ENCODE measurements around the gene HEPHL1. TPM values are rescaled to one million over a fixed set of nuclear protein-coding genes. Genes with fewer than 3 reads are reported as not detected.

The HEPHL1 gene
- polyA plus RNA-seq, 3 donors, result not detected

DNA sequence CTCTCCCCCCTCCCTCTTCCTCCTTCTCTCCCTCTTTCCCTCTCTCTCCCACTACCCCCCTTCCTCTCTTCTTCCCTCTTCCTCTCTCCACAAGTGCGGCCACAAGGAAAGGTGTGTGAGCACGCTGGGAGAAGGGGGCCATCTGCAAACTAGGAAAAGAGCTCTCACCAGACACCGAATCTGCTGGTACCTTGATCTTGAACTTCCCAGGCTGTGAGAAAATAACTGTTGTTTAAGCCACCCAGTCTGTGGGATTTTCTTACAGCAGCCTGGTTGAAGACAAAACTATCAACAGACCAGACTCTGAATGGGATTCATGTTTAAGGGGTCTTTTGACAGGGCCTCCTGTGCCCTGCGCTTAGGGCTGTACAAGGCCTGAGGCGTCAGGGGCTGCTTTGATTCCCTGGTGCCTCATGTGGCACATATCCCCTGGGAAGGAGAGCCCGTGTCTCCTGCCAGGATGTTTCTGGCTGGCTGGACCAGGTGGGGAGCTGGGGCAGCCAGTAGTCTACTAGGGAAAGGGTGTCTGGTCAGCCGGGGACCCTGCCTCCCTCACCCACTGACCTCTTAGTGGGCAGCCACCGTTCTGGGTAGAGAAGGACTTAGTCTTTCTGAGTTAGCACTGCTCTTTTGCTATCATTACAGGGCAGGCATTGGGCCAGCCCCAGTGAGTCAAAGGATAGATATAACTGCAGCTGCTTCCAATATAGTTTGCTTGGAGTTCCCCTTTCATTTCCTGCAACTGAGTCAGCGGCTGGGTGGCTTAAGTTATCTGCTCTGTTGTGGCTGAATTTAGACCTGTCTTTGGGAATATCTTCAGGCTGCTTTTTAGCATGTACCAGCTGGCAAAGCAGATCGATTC, 113.7 kb downstream of the HEPHL1 start:
- Histone ChIP-seq H3K4me3 (replicated peaks in 1 of 3; ENCODE audit: low read depth in 2 of 3, low read length in 3 of 3) (peak overlapping the region in 1 of 3 experiments; percentile 41), H3K4me2 (replicated peaks; ENCODE audit: extremely low read depth, low read length, poor library complexity, severe bottlenecking) (peak overlapping the region; percentile 57), H3K27ac (ENCODE audit: low read depth in 1 of 2, low read length in 2 of 2) (peak overlapping the region; percentile 68 to 88), H3K27me3 (ENCODE audit: control insufficient read depth in 2 of 2, insufficient read depth in 2 of 2, low read length in 2 of 2) (no peaks in the 10 kb centered on the region), H4K20me1 (ENCODE audit: insufficient read depth, low read length) (peaks cover 90% of the 10 kb centered on the region), H2AFZ (ENCODE audit: insufficient read depth, low read depth, low read length, poor library complexity, severe bottlenecking) (no peak overlapping the region), H3K4me1 (ENCODE audit: control insufficient read depth in 1 of 2, insufficient read depth in 2 of 2, low read length in 2 of 2) (peaks cover 65 to 73% of the 10 kb centered on the region in 2 donors), H3K9me3 (replicated peaks in 1 of 2; ENCODE audit: control insufficient read depth in 1 of 2, insufficient read depth in 1 of 2, low read length in 2 of 2) (peaks cover 0 to 10% of the 10 kb centered on the region in 2 donors), H3K36me3 (replicated peaks in 1 of 2; ENCODE audit: control insufficient read depth in 1 of 2, insufficient read depth in 2 of 2, low read length in 2 of 2) (no peaks in the 10 kb centered on the region), H3K79me2 (ENCODE audit: insufficient read depth, low read length) (peaks cover 96% of the 10 kb centered on the region), H3K9ac (ENCODE audit: insufficient read depth, low read length, poor library complexity, severe bottlenecking) (peak overlapping the region; percentile 50)
- peak; percentile 56 to 86 (median 75) for DNase-seq
- intact Hi-C loops (cut with micrococcal nuclease), result no loop called here
- H3K9me3 Mint-ChIP-seq, result peaks cover 2 to 16% (median 6%) of the 10 kb centered on the region in 7 donors
- WGBS (ENCODE audit: insufficient coverage), result 60% methylated on average over 4 of the region's 10 CpGs
- H3K4me1 Mint-ChIP-seq, result peaks cover 44% of the 10 kb centered on the region
- H3K27ac Mint-ChIP-seq, result peak overlapping the region; percentile 61 to 91 (median 82)
- H3K27me3 Mint-ChIP-seq (ENCODE audit: low read depth in 3 of 3), result no peaks in the 10 kb centered on the region
- H3K4me3 Mint-ChIP-seq, result peak overlapping the region in 1 of 2 donors; percentile 68
- no peak for TF ChIP-seq CTCF (IDR thresholded peaks at IDR 0.05)
- peaks cover 8 to 18% of the 10 kb centered on the region in 2 donors for H3K36me3 Mint-ChIP-seq

GRCh38 chr11:94139416-94139815, 118.3 kb downstream of the HEPHL1 start:
- Histone ChIP-seq H3K36me3 (replicated peaks in 1 of 2; ENCODE audit: control insufficient read depth in 1 of 2, insufficient read depth in 2 of 2, low read length in 2 of 2) (no peaks in the 10 kb centered on the region), H3K4me3 (replicated peaks in 1 of 3; ENCODE audit: low read depth in 2 of 3, low read length in 3 of 3) (no peak overlapping the region), H3K27me3 (ENCODE audit: control insufficient read depth in 2 of 2, insufficient read depth in 2 of 2, low read length in 2 of 2) (no peaks in the 10 kb centered on the region), H3K4me1 (ENCODE audit: control insufficient read depth in 1 of 2, insufficient read depth in 2 of 2, low read length in 2 of 2) (peaks cover 38 to 50% of the 10 kb centered on the region in 2 donors), H3K4me2 (replicated peaks; ENCODE audit: extremely low read depth, low read length, poor library complexity, severe bottlenecking) (no peak overlapping the region), H2AFZ (ENCODE audit: insufficient read depth, low read depth, low read length, poor library complexity, severe bottlenecking) (no peak overlapping the region), H3K9ac (ENCODE audit: insufficient read depth, low read length, poor library complexity, severe bottlenecking) (no peak overlapping the region), H4K20me1 (ENCODE audit: insufficient read depth, low read length) (peaks cover 90% of the 10 kb centered on the region), H3K79me2 (ENCODE audit: insufficient read depth, low read length) (peaks cover 95% of the 10 kb centered on the region), H3K9me3 (replicated peaks in 1 of 2; ENCODE audit: control insufficient read depth in 1 of 2, insufficient read depth in 1 of 2, low read length in 2 of 2) (peaks cover 0 to 10% of the 10 kb centered on the region in 2 donors), H3K27ac (ENCODE audit: low read depth in 1 of 2, low read length in 2 of 2) (no peak overlapping the region)
- no peak for DNase-seq
- H3K27me3 Mint-ChIP-seq (ENCODE audit: low read depth in 3 of 3), result no peaks in the 10 kb centered on the region
- WGBS (ENCODE audit: insufficient coverage), result 100% methylated on average over 3 of the region's 4 CpGs
- intact Hi-C loops (cut with micrococcal nuclease), result no loop called here
- peak overlapping the region in 1 of 7 donors; percentile 57 for H3K27ac Mint-ChIP-seq
- peaks cover 2 to 16% (median 6%) of the 10 kb centered on the region in 7 donors for H3K9me3 Mint-ChIP-seq
- peaks cover 11% of the 10 kb centered on the region in 2 donors for H3K36me3 Mint-ChIP-seq
- no peak overlapping the region for H3K4me3 Mint-ChIP-seq
- no peak for TF ChIP-seq CTCF (IDR thresholded peaks at IDR 0.05)
- peaks cover 58% of the 10 kb centered on the region for H3K4me1 Mint-ChIP-seq

Data from CD14-positive monocyte (primary cell).